LNCAP (cell line): Measurements from ENCODE around the gene FAM167B.

Source experiments
- TF ChIP-seq, protein P1 (sequence below): fragments of 450-650 bp; IDR thresholded peaks from 2 replicates; pipeline ENCODE4 v1.5.1; 2017; ENCODE audit warnings: mild to moderate bottlenecking

FAM167B gene

DNA sequence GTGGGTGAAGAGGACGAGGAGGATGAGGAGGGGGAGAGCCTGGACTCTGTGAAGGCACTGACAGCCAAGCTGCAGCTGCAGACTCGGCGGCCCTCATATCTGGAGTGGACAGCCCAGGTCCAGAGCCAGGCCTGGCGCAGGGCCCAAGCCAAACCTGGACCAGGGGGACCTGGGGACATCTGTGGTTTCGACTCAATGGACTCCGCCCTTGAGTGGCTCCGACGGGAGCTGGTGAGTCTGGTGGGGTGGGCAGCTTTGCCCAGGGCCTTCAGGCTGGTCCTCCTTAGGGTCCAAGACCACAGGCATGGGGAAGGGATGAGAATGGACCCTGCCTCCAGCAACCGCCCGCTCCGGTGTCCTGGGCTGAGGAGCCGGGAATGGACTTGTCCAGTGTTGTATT is 430 bp downstream of the FAM167B start:
- TF ChIP-seq, protein P1, sequence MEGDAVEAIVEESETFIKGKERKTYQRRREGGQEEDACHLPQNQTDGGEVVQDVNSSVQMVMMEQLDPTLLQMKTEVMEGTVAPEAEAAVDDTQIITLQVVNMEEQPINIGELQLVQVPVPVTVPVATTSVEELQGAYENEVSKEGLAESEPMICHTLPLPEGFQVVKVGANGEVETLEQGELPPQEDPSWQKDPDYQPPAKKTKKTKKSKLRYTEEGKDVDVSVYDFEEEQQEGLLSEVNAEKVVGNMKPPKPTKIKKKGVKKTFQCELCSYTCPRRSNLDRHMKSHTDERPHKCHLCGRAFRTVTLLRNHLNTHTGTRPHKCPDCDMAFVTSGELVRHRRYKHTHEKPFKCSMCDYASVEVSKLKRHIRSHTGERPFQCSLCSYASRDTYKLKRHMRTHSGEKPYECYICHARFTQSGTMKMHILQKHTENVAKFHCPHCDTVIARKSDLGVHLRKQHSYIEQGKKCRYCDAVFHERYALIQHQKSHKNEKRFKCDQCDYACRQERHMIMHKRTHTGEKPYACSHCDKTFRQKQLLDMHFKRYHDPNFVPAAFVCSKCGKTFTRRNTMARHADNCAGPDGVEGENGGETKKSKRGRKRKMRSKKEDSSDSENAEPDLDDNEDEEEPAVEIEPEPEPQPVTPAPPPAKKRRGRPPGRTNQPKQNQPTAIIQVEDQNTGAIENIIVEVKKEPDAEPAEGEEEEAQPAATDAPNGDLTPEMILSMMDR: no peak

DNA sequence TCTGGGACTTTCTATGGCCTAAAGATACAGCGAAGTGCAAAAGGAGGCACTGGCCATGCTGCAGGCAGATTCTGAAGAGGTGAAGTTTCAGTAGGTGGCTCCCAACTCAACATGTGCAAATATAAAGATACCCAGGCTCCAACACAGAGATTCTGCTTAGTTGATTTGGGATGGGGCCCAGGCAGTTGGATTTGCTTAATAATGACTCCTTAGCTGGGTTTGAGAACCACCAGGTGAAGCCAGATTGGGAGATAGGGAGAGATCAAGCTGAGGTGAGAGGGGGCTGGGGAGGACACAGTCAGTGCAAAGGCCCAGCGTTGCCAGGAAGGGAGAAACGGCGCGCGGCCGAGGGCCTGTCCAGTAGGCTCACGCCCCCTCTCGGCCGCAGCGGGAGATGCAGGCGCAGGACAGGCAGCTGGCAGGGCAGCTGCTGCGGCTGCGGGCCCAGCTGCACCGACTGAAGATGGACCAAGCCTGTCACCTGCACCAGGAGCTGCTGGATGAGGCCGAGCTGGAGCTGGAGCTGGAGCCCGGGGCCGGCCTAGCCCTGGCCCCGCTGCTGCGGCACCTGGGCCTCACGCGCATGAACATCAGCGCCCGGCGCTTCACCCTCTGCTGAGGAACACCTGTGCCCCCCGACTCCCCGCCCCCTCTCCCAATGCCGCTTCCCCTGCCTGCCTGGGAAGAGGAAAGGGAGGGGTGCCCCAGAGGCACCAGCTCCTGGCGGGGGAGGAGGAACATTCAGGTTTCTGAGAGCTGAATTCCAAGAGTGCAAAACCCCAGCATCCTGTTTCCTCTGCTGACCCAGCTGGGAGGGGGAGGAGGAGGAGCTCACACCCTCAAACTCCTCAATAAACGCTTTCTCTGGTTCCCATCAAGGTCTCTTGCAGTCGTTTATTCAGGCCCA is 1.2 kb downstream of the FAM167B start:
- TF ChIP-seq, protein P1: peak; percentile 57

DNA sequence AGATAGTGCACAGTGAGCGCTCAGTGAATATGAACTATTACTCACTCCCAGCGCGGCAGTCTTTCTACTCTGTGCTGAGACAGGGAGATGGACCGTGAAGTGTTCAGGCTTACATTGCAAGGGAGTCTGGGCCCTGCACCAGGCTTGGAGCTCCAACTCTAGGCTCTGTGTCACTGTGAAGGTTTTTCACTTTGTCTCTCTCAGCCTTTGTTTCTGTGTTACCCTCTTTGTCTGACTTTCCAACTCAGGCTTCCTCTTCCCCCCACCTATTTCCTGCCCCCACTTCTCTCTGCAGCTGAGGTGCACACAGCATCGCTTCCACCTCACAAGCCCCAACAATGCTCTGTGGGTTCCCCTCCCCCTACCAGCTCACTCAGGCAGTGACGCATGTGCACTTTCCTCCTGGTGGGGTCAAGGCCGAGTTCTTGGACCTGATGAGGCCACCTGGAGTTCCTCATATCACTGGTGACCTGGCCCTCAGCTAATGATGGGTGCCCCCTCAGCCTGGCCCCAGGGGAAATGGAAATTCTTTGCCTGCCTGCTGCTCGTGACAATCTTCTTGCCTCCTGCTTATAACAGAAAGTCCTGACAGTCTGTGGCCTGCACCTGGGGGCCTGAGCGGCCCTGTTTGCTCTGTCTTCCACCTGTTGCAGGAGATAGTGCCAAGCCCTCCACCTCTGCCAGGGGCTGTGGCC is 3.0 kb downstream of the FAM167B start:
- TF ChIP-seq, protein P1: no peak

DNA sequence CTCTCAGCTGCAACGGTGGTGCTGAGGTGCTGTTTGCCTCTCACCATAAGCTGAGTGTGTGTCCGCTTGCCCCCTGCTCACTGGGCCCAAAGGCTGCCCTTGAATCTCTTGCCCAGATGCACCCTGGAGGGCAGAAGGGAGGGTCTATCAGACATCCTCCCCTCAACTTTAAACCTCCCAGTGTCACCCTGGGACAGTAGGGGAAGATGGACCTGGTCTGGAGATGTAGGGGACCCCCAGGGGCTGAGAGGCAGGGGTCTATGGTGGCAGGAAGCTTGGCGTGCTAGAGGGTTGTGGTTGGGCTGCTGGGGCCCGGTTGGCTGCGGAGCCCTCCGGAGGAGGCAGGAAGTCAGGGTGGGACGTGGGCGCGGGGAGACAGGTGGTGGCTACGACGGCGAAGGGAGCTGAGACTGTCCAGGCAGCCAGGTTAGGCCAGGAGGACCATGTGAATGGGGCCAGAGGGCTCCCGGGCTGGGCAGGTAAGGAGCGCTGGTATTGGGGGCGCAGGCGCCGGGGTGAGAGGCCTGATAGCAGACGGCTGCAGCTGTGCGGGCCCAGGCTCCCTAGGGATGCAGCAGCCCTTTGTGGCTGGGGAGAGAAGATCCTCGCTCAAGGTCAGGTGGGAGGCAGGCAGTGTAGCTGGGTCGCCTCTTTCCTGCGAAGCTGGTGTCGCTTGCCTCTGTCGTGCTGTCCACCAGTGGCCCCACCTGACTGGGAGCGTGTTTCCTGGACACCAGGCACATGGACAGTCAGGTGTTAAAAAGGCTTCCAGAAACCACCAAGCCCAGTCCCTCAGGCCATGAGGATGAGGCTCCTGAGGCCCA is 4.1 kb downstream of the FAM167B start, which contains the start of gene LCK:
TSS of gene LCK (plus strand) at position 373 of the 824 bp plus-strand sequence. CDS start 23,065 bp downstream, outside the sequence.
- TF ChIP-seq, protein P1: no peak

DNA sequence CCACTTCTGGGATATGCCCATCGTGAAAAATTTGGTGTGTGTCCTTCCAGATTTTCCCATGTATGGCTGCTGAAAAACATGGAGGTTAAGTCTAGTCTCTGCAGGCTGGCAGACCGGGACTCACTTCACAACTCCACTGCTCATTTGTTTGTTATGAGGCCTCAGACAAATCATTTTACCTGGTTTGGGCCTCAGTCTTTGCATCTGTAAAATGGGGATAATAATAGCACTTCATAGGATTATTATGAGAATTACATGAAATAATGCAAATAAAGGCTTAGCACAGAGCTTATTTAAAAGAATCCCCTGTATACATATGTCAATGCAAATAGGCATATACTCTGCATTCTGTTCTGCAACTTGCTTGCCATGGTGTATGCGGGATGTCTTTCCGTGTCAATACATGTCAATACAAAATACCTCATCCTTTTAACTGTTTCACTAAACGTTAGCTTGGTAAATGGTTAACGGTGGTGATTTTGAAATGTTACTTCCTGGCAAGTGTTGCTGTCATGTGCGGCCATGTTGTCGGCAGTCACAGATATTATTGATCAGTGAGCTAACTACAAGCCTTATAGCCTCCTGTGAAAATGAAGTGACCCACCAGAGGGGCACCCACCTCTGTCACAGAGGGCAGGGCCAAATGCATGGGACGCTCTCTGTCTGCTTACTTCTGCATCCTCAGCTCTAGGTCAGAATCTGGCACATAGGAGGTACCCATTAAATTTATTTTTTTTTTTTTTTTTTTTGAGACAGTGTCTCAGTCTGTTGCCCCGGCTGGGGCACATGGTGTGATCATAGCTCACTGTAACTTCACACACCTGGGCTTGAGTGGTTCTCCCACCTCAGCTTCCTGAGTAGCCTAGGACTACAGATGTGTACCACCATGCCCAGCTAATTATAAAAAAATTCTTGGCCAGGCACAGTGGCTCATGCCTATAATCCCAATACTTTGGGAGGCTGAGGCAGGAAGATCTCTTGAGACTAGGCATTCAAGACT is 8.3 kb downstream of the FAM167B start:
- TF ChIP-seq, protein P1: no peak

DNA sequence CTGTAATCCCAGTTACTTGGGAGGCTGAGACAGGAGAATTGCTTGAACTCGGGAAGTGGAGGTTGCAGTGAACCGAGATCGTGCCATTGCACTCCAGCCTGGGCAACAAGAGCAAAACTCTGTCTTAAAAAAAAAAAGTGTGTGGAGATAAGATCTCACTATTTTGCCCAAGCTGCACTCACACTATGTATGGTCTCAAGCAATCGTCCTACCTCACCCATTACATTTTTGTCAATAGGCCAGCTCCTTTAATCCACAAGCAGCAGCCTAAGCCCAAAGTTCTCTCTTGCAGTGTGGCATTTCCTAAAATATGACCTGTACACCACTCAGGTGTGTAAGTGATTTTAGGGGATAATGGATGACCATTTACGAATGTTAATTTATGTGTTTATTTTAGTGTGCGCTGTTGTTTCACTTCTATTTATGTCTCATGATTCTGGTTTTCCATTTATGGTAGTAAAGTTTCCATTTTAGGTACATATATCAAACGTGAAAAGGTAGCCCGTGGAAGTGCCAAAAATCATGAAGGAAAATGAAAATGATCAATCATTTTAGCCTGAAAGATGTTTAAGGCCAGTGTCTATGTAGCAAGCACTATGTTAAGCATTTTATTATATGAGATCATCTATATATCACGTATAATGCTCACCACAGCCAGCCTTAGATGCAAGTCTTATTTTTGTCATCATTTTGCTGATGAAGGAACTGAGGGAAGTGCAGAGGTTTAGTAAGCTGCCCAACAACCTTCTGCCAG is 9.6 kb downstream of the FAM167B start:
- TF ChIP-seq, protein P1: no peak
